ENCODE results near the gene TP53I13.

GRCh38 chr17:29607557-29608195 is 39.2 kb downstream of the TP53I13 start:
- TF ChIP-seq CTCF (IDR thresholded peaks at IDR 0.05 in 8 of 11, conservative IDR thresholded peaks at IDR 0.05 in 3 of 11), result no peak
- no peak for TF ChIP-seq POLR2A (IDR thresholded peaks at IDR 0.05)
- no peak for TF ChIP-seq POLR2AphosphoS5 (IDR thresholded peaks at IDR 0.05)

Measured in spleen (tissue), 7 donors.